Cardiac fibroblast (primary cell): ENCODE data around the gene BTBD18.
"Not testable (repeated sequence)": the region's sequence is repeated elsewhere in the genome, so short reads cannot be mapped to it uniquely, and the experiment has no call there.

Experiments
- DNase-seq, 2 donors: peaks; one replicate each; pipeline versions ENCODE4 v3.0.0 to v3.0.0-alpha.2; 2010; ENCODE audit warnings: low read depth in 2 of 2
- H3K4me3 ChIP-seq, 2 donors: replicated peaks in 1 of 2; 1 replicate in 1 of 2; 2 replicates in 1 of 2; pipeline ENCODE4 v1.5.1; 2011; ENCODE audit warnings: low read depth in 2 of 2, low read length in 2 of 2, mild to moderate bottlenecking in 2 of 2, moderate library complexity in 1 of 2
- CTCF ChIP-seq: IDR thresholded peaks from one replicate; pipeline ENCODE4 v1.5.1; 2011; ENCODE audit warnings: low read depth, mild to moderate bottlenecking, low read length, inconsistent platforms

The BTBD18 gene

GRCh38 chr11:57741132-57742086 is 10.2 kb downstream of the BTBD18 start, which contains the start of gene SELENOH:
Gene SELENOH (plus strand): TSS chr11:57741491. CDS start chr11:57741596, 105 bp downstream.
- TF ChIP-seq CTCF, result no peak
- H3K4me3 ChIP-seq, result peak within 1 kb of the TSS; percentile 90 to 93
- DNase-seq, result peak; percentile 97 to 98

GRCh38 chr11:57735619-57736298 is 15.9 kb downstream of the BTBD18 start:
- DNase-seq, result peak in 1 of 2 donors; percentile 17
- no peak for TF ChIP-seq CTCF
- no peak overlapping the region for H3K4me3 ChIP-seq

GRCh38 chr11:57732661-57733060 is 19.0 kb downstream of the BTBD18 start:
- no peak overlapping the region for H3K4me3 ChIP-seq
- no peak for TF ChIP-seq CTCF
- DNase-seq, result no peak

GRCh38 chr11:57729479-57729878 is 22.1 kb downstream of the BTBD18 start:
- no peak for TF ChIP-seq CTCF
- DNase-seq, result no peak
- no peak overlapping the region for H3K4me3 ChIP-seq

- no peak overlapping the region for H3K4me3 ChIP-seq
- no peak for DNase-seq
- no peak for TF ChIP-seq CTCF
Measured at GRCh38 chr11:57728829-57729228, 22.8 kb downstream of the BTBD18 start.

GRCh38 chr11:57727185-57727584 is 24.4 kb downstream of the BTBD18 start:
- DNase-seq, result no peak
- no peak overlapping the region for H3K4me3 ChIP-seq
- no peak for TF ChIP-seq CTCF

GRCh38 chr11:57716726-57717125 is 34.9 kb downstream of the BTBD18 start:
- DNase-seq, H3K4me3 ChIP-seq: not testable (repeated sequence)
